Anterior cingulate cortex (tissue), 58 donors: Measurements from ENCODE around the gene SLC22A12.

Experiments
- DNase-seq, 58 donors: peaks; one replicate each; lab custom pipeline; 2025; lab: John Stamatoyannopoulos, UW

The SLC22A12 gene

DNA sequence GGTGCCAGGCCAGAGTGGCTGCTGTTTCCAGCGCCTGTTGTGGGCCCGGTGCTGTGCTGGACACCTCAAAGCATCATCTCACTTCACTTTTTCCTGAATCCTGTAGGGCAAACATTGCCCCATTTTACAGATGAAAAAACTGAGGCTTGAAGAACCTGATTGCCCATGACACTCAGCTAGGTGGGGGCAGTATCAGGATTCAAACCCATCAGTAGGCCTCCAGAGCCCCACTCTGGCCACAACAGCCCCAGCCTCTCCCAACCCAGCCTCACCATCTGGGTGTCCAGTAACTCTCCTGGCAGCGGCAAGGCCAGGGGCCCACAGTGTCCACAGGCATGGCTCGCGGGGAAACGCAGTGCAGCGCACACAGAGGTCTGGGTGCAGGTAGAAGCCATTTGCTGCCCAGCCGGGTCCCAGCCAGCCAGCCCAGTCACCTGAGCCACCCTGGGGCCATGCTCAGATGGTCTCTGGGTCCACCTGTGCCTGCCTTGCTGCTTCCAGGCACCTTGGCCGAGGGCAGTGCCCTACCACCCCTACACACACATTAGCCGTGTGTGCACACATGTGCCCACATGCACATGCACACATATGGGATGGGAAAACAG is 11.5 kb downstream of the SLC22A12 start:
- no peak for DNase-seq

- no peak for DNase-seq
These were observed 12.5 kb downstream of the SLC22A12 start for GRCh38 chr11:64603411-64604110.

DNA sequence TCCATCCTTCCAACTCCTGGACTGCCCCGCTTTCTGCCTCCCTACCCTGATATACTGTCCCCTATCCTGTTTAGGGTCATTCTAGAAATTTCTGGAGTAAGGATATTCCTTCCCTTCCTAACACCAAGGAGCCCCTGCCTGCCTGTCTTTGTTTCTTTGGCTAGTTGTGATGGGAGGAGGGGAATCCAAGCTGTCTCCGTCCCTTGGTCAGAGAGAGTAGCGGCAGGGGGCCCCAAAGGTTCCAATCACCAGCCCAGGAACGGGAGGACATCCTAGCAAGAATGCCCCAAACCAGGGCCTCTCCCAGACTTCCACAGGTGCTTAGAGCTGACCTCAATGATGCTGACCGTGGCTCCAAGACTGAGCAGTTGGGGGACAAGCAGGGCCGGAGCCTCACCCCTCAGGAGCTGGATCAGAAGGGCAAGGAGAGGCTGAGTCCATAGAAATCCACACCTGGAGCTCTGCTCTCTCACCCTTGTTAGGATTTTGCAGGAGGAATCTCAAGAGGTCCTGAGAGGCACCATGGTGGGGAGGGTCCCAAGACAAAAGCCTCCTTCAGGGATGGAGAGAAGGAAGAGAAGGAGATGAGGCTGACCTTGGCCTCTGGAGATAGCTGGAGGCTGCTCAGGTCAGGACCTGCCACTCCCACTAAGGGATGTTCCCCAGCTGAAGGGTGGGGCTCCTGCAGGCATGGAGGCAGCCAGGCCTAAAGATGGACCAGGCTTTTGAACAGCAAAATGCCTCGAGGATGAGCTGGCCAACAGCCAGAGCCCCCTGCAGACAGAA is 13.6 kb downstream of the SLC22A12 start:
- peak in 2 of 58 donors; percentile 4 to 6 for DNase-seq

GRCh38 chr11:64605244-64605560 is 14.2 kb downstream of the SLC22A12 start:
- peak in 1 of 58 donors; percentile 23 for DNase-seq

DNA sequence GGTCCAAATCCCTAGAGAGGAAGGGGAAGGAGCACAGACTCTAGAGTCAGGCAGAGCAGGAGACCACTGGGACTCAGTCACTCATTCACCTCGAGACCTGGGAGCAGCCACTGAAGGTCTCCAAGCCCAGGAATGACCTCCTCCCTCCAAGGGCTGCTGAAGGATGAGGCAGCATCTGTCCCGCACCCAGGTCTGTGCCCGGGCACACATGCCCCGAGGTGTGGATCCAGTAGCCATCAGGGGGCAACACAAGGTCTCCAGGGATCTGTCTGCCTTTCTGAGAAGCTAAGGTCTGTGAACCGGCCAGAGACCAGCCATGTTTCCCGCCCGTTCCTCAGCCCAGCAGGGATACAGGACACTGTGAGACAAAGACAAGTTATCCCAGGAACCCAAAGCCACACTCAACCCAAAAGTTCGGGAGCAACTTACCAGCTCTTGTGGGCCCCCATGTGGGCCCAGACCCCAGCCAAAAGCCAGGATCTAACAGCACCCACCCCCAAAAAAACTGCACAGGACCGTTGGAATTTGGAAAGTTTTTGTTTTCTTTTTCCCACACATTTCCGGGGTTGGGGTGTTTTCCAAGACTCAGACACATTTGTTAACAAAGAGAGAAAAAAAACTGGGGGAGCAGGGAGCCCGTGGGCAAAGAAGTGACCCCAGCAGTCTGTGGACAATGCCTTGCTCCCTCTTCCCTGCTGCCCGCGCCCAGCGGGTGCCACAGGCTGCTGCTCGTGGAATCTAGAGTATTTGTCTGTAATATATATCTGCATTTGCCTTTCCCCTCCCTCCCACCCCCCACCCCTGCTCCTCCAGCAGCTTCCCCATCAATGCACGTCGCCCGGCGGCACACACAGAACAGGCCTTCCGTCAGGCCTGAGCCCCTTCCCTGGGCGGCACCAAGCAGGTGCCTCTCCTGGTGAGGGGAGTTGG is 14.9 kb downstream of the SLC22A12 start:
- DNase-seq: no peak

- no peak for DNase-seq
These were observed 15.9 kb downstream of the SLC22A12 start for GRCh38 chr11:64606796-64607380.

- DNase-seq: no peak
These were observed 16.5 kb downstream of the SLC22A12 start for GRCh38 chr11:64607381-64607985.

- DNase-seq: peak in 11 of 58 donors; percentile 11 to 49 (median 29)
These were observed 17.0 kb downstream of the SLC22A12 start for GRCh38 chr11:64608046-64608445.

DNA sequence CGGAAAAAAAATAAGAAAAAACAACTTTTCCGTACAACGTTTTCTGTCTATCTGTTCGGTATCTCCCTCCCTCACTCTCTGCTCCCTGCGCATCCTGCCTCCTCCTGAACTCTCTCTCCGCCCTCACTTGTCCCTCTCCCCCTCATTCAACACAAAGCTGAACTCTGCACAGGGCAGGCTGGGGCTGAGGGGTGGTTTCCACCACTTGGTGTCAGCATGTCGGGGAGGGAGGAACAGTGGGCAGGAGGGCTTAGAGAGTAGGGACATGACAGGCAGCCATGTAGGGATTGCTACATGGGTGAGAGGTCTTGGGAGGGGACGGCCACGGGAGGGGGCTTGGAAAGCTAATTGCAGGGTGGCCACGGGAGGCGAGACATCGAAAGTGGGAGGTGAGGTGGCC is 17.6 kb downstream of the SLC22A12 start:
- DNase-seq: peak in 1 of 58 donors; percentile 19

GRCh38 chr11:64609436-64610047 is 18.5 kb downstream of the SLC22A12 start:
- DNase-seq: peak in 1 of 58 donors; percentile 36

DNA sequence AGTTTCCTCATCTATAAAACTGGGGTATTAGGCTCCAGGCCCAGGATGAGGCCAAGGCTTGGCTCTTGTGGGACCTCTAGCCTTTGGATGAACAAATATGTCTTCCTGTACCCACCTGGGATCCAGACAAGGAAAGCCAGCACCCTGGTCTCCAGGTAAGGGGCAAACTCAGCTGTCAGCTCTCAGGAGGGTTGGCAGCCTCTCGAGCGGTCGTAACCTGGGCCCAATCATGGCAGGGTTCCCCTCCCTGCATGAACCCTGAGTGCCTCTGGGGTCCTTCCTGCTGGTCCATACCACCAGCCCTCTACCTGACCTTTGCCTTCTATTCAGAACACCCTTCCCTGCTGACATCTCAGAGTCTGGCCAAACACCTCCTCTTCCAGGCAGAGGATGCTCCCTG is 19.6 kb downstream of the SLC22A12 start:
- no peak for DNase-seq

DNA sequence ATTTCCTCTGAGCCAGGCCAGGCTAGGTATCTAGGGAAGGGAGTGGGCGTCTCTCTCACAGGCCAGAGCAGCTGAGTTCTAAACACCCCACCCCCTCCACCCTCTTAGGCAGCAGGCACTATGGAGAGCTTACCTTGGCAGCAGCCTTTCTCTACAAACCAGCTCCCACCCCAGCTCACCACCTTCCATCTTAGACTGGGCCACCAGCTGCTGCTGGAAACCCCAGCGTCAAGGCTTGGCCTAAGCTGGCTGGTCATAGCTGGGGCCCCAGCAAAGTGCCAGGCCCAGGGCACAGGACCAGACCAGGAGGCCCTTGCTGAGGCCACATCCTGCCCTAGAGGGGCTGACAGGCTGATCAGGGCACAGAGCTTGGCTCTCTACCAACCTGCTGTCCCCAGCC is 20.2 kb downstream of the SLC22A12 start:
- no peak for DNase-seq

DNA sequence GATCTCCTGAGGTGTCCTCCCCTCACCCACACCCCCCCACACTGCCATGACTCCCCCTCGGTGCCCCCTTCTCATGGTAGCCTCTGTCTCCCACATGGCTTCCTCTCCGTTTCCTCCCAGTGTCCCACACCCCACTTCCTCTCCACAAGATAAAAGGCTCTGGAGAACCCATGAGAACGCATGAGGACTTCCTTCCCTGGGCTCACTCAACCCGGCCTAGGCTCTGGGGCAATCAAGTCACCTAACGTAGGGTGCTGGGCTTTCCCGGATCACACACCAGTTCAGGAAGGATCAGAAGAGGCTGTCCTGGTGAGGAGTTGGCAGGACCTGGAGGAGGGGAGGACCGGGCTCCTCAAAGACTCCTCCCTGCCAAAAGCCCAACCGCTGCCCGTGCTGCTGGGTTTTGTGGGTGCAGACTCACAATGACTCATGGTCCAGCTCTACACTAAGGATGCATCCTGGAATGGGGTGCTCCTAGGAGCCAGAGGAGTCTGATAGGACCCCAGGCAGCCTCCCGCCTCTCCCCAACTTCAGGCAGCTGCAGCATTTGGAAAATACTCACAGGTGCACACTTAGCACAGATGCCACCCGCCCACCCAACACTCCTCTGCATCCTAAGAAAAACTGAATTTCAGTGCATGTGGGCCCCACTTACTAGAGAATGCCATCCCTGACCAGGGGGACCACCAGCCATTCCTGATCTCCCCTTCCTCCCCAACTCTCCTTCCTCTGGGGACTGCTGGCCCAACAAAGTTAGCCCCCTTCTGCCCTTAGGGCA is 21.0 kb downstream of the SLC22A12 start:
- DNase-seq: no peak

- DNase-seq: no peak
These were observed 22.6 kb downstream of the SLC22A12 start for GRCh38 chr11:64613648-64614047.

DNA sequence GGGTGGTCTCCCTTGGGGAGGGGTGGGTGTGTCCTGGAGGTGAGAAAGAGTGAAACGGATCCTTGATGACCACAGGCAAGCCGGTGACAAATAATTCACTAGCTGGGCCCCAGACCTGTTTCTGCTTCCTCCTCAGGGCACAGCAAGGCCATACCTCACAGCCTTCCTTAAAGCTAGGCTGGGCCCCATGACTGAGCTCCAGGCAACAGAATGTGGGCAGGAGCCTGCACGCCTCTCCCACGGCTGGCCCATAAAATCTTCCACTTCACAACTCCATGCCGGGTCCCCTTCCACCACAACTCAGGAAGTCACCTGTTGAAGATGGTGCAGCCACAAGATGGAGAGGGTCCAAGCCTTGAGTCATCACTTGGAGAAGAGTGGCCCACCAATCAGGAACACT is 23.9 kb downstream of the SLC22A12 start:
- no peak for DNase-seq

DNA sequence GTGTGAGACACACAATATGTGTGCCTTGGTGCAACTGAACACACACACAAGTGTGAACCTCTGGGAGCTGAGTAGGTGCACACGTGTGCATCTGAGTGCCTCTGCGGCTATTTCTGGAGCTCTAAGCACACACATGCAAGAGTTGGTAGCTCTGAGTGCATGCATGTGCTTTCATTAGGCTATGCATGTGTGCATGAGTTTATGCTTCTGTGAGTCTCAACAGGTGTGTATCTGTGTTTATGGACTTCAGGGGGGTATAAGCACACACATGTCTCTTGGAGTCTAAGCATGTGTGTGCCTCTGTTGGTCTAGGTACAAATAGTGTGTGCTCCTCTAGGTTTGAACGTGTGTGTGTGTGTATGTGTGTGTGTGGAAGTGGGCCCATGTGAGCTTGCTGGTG is 25.8 kb downstream of the SLC22A12 start:
- DNase-seq: no peak

DNA sequence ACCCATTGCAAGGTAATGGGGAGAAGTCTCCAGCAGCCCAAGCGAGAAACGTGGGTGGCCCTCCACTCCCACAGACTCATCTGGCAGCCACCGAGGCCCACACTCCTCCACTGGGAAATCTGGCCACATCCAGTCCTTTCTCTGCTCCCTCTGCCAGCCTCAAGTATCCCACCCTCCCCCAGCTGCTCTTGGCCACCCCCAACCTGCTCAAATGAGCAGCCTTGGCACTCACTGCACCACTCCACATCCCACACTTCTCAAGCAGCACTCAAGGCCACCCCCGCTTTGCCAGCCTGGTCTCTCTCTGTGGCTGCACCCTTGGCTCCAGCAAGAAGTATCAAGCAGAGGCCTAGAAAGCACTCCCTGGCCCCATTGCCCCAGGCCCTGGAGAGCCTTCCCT is 28.2 kb downstream of the SLC22A12 start:
- DNase-seq: peak in 33 of 58 donors; percentile 9 to 80 (median 53)

- DNase-seq: peak in 28 of 58 donors; percentile 24 to 77 (median 39)
These were observed 28.9 kb downstream of the SLC22A12 start for GRCh38 chr11:64619811-64620380.
